ENCODE measurements around the gene MLC1.

GRCh38 chr22:50009765-50010675, 75.2 kb downstream of the MLC1 start:
- TF ChIP-seq PATZ1 (CRISPR knock-in tag; IDR thresholded peaks at IDR 0.05; ENCODE audit: borderline replicate concordance) (no peak), TSHZ2 (CRISPR knock-in tag; IDR thresholded peaks at IDR 0.05) (no peak), CREB5 (CRISPR knock-in tag; IDR thresholded peaks at IDR 0.05; ENCODE audit: low read depth) (no peak), CSRNP3 (CRISPR knock-in tag; IDR thresholded peaks at IDR 0.05) (no peak), ESRRG (CRISPR knock-in tag; IDR thresholded peaks at IDR 0.05) (no peak)

Data from SK-N-SH treated with all-trans-retinoic acid at 6 μM for 48 hours (cell line).